Naive thymus-derived CD8-positive, alpha-beta T cell (primary cell): ENCODE results near the gene HBA1. TPM values are rescaled to one million over a fixed set of nuclear protein-coding genes. Genes with fewer than 3 reads are reported as not detected.
"Not testable (repeated sequence)": the region's sequence is repeated elsewhere in the genome, so short reads cannot be mapped to it uniquely, and the experiment has no call there.

ENCODE experiments used
- ATAC-seq, 2 donors: fragments of 150-1000 bp; cut with Tn5 transposase in 1 of 2; sonication (Bioruptor Pico), chemical (Tn5 transposase) in 1 of 2; 1 replicate in 1 of 2; 2 replicates in 1 of 2; pipeline ENCODE4 v1.10.0; 2021; ENCODE audit warnings: mild to moderate bottlenecking in 2 of 2, moderate library complexity in 2 of 2
- POLR2A ChIA-PET: fragments of 350-600 bp; sonication (Branson Sonifier 250); formaldehyde crosslinking; loops from one replicate; lab custom pipeline; 2021; ENCODE audit warnings: antibody characterized with exemption; lab: Charles Lee
- DNase-seq, 10 donors: peaks; one replicate each; pipeline versions ENCODE4 v3.0.0 to v3.0.0-alpha.2; 2020 to 2022
- H3K27ac Mint-ChIP-seq, 10 donors: one replicate each; pipeline ENCODE4 v1.8.0; 2020 to 2022; ENCODE audit warnings: mild to moderate bottlenecking in 10 of 10, mixed read lengths in 10 of 10, moderate library complexity in 4 of 10, inconsistent platforms in 1 of 10
- H3K27me3 Mint-ChIP-seq, 5 donors: one replicate each; pipeline ENCODE4 v1.8.0; 2021 to 2022; ENCODE audit warnings: mixed read lengths in 5 of 5
- H3K36me3 Mint-ChIP-seq, 3 donors: one replicate each; pipeline ENCODE4 v1.8.0; 2020 to 2022; ENCODE audit warnings: mixed read lengths in 3 of 3, mild to moderate bottlenecking in 2 of 3, inconsistent platforms in 1 of 3
- H3K4me1 Mint-ChIP-seq, 4 donors: one replicate each; pipeline ENCODE4 v1.8.0; 2021 to 2022; ENCODE audit warnings: mixed read lengths in 4 of 4
- H3K4me3 Mint-ChIP-seq, 10 donors: one replicate each; pipeline ENCODE4 v1.8.0; 2020 to 2022; ENCODE audit warnings: mild to moderate bottlenecking in 10 of 10, mixed read lengths in 10 of 10, moderate library complexity in 6 of 10, inconsistent platforms in 1 of 10
- H3K9me3 Mint-ChIP-seq, 9 donors: one replicate each; pipeline ENCODE4 v1.8.0; 2020 to 2022; ENCODE audit warnings: mixed read lengths in 9 of 9, mild to moderate bottlenecking in 3 of 9, inconsistent platforms in 1 of 9, moderate library complexity in 1 of 9
- polyA plus RNA-seq, 3 donors: library from polyadenylated mRNA; unstranded; fragments of 300-500 nt; fragmentation: Illumina TruSeq; gene quantifications; one replicate each; pipeline ENCODE4 v1.2.3, GENCODE V29; 2021
- total RNA-seq, 8 experiments: library from RNA in 2 of 8; stranded (reverse) in 2 of 8; gene quantifications; one replicate each; pipeline ENCODE4 v1.2.3 and lab custom pipeline; 2021 to 2026

HBA1 gene
- total and polyA plus RNA-seq, 5 experiments from 2014 or later: 1.7 TPM; not detected in 4

GRCh38 chr16:149024-149660, 27.3 kb upstream of the HBA1 start:
- DNase-seq (no peak), ATAC-seq (no peak)
- Mint-ChIP-seq H3K27me3 (peaks cover 0 to 26% (median 11%) of the 10 kb centered on the region in 5 donors), H3K4me3 (no peak overlapping the region), H3K9me3 (no peaks in the 10 kb centered on the region), H3K4me1 (peaks cover 0 to under 1% (median 0%) of the 10 kb centered on the region in 4 donors), H3K27ac (peak overlapping the region in 1 of 10 donors; percentile 60), H3K36me3 (no peaks in the 10 kb centered on the region)
- POLR2A ChIA-PET: no interaction called here

- Mint-ChIP-seq H3K27me3 (peaks cover 5 to 35% (median 27%) of the 10 kb centered on the region in 5 donors), H3K27ac (peak within 1 kb of the TSS in 1 of 10 donors; percentile 41), H3K4me1 (peaks cover 6 to 10% (median 8%) of the 10 kb centered on the region in 4 donors), H3K36me3 (no peaks in the 10 kb centered on the region), H3K9me3 (no peaks in the 10 kb centered on the region), H3K4me3 (peak within 1 kb of the TSS in 7 of 10 donors; percentile 15 to 60 (median 36))
- DNase-seq (no peak), ATAC-seq (no peak)
- POLR2A ChIA-PET: no interaction called here
These were observed 24.0 kb upstream of the HBA1 start, which contains the start of gene HBZ for GRCh38 chr16:152141-153128. TSS of gene HBZ (plus strand) at chr16:152644. CDS start at chr16:152910, 266 bp downstream.

GRCh38 chr16:153129-153521, 23.4 kb upstream of the HBA1 start:
- POLR2A ChIA-PET, DNase-seq, H3K9me3 Mint-ChIP-seq, ATAC-seq, H3K27ac Mint-ChIP-seq, H3K36me3 Mint-ChIP-seq: not testable (repeated sequence)
- Mint-ChIP-seq H3K4me3 (peak overlapping the region in 7 of 10 donors; percentile 15 to 52 (median 36)), H3K27me3 (peaks cover 7 to 35% (median 30%) of the 10 kb centered on the region in 5 donors), H3K4me1 (peaks cover 6 to 10% (median 8%) of the 10 kb centered on the region in 4 donors)

GRCh38 chr16:153550-154216, 22.8 kb upstream of the HBA1 start:
- Mint-ChIP-seq H3K27me3 (peaks cover 7 to 36% (median 29%) of the 10 kb centered on the region in 5 donors), H3K4me1 (peaks cover 6 to 10% (median 8%) of the 10 kb centered on the region in 4 donors), H3K4me3 (peak overlapping the region in 1 of 10 donors; percentile 82)
- H3K27ac Mint-ChIP-seq, H3K36me3 Mint-ChIP-seq, DNase-seq, H3K9me3 Mint-ChIP-seq, POLR2A ChIA-PET: not testable (repeated sequence)
- ATAC-seq: peak; percentile 41 to 57

- Mint-ChIP-seq H3K27me3 (peaks cover 7 to 36% (median 32%) of the 10 kb centered on the region in 5 donors), H3K4me3 (peak overlapping the region; percentile 76 to 89 (median 83)), H3K4me1 (peaks cover 6 to 10% (median 8%) of the 10 kb centered on the region in 4 donors), H3K9me3 (no peaks in the 10 kb centered on the region), H3K27ac (peak overlapping the region in 5 of 10 donors; percentile 45 to 77 (median 58)), H3K36me3 (no peaks in the 10 kb centered on the region)
- POLR2A ChIA-PET: interaction anchor here (0.6 kb wide), 2 partner anchors 444 to 973 kb away, joined by 3 read pairs; no protein-coding TSS in a partner anchor
- DNase-seq: peak in 4 of 10 donors; percentile 17 to 29 (median 20)
- ATAC-seq: peak; percentile 62 to 63
These were observed 22.1 kb upstream of the HBA1 start for GRCh38 chr16:154217-155030.

- H3K9me3 Mint-ChIP-seq: no peaks in the 10 kb centered on the region
- H3K27ac Mint-ChIP-seq: peak overlapping the region in 4 of 10 donors; percentile 45 to 77 (median 65)
- ATAC-seq: no peak
- H3K36me3 Mint-ChIP-seq: no peaks in the 10 kb centered on the region
- POLR2A ChIA-PET: interaction anchor here (0.6 to 0.7 kb wide), 3 partner anchors 23 to 972 kb away, joined by 3 read pairs; no protein-coding TSS in a partner anchor
- H3K27me3 Mint-ChIP-seq: peaks cover 9 to 42% (median 31%) of the 10 kb centered on the region in 5 donors
- peak overlapping the region; percentile 76 to 89 (median 83) for H3K4me3 Mint-ChIP-seq
- peaks cover 6 to 10% (median 8%) of the 10 kb centered on the region in 4 donors for H3K4me1 Mint-ChIP-seq
- no peak for DNase-seq
These were observed 21.5 kb upstream of the HBA1 start for GRCh38 chr16:155031-155398.

- Mint-ChIP-seq H3K4me3 (no peak overlapping the region), H3K27ac (no peak overlapping the region), H3K9me3 (no peaks in the 10 kb centered on the region), H3K27me3 (peaks cover 13 to 61% (median 30%) of the 10 kb centered on the region in 5 donors), H3K36me3 (no peaks in the 10 kb centered on the region), H3K4me1 (peaks cover 6 to 9% (median 7%) of the 10 kb centered on the region in 4 donors)
- POLR2A ChIA-PET: no interaction called here
- DNase-seq: no peak
- no peak for ATAC-seq
These were observed 17.2 kb upstream of the HBA1 start for GRCh38 chr16:159136-159849.

- ATAC-seq: not testable (repeated sequence)
These were observed 16.2 kb upstream of the HBA1 start for GRCh38 chr16:160242-160641.

GRCh38 chr16:160691-161190, 15.7 kb upstream of the HBA1 start:
- DNase-seq (no peak), ATAC-seq (no peak)
- H3K27ac Mint-ChIP-seq: no peak overlapping the region
- peaks cover 8 to 54% (median 27%) of the 10 kb centered on the region in 5 donors for H3K27me3 Mint-ChIP-seq
- H3K9me3 Mint-ChIP-seq: no peaks in the 10 kb centered on the region
- no peak overlapping the region for H3K4me3 Mint-ChIP-seq
- H3K36me3 Mint-ChIP-seq: no peaks in the 10 kb centered on the region
- POLR2A ChIA-PET: no interaction called here
- H3K4me1 Mint-ChIP-seq: peaks cover 0 to 8% (median 6%) of the 10 kb centered on the region in 4 donors

More at GRCh38 chr16:160242-160641, 16.2 kb upstream of the HBA1 start:
- H3K9me3 Mint-ChIP-seq, H3K4me1 Mint-ChIP-seq, H3K27ac Mint-ChIP-seq, DNase-seq, POLR2A ChIA-PET, H3K4me3 Mint-ChIP-seq, H3K36me3 Mint-ChIP-seq: not testable (repeated sequence)
- H3K27me3 Mint-ChIP-seq: peaks cover 8 to 52% (median 24%) of the 10 kb centered on the region in 5 donors

- Mint-ChIP-seq H3K4me3 (peak overlapping the region in 2 of 10 donors; percentile 11 to 45), H3K27ac (no peak overlapping the region), H3K4me1 (peaks cover 1 to 18% (median 14%) of the 10 kb centered on the region in 4 donors), H3K27me3 (peaks cover 12 to 61% (median 32%) of the 10 kb centered on the region in 5 donors), H3K36me3 (no peaks in the 10 kb centered on the region), H3K9me3 (no peaks in the 10 kb centered on the region)
- ATAC-seq (no peak), DNase-seq (no peak)
- POLR2A ChIA-PET: no interaction called here
These were observed 14.0 kb upstream of the HBA1 start for GRCh38 chr16:162271-162991.
